ENCODE data around the gene GRM8. TPM values are rescaled to one million over a fixed set of nuclear protein-coding genes. Genes with fewer than 3 reads are reported as not detected.

Gene GRM8
- total and polyA plus RNA-seq, 10 of the 15 experiments (the other 5 are each of a cell fraction or from before 2014, with no cell fraction given): 0.33 to 7.1 (median 0.45) TPM; not detected in 2

DNA sequence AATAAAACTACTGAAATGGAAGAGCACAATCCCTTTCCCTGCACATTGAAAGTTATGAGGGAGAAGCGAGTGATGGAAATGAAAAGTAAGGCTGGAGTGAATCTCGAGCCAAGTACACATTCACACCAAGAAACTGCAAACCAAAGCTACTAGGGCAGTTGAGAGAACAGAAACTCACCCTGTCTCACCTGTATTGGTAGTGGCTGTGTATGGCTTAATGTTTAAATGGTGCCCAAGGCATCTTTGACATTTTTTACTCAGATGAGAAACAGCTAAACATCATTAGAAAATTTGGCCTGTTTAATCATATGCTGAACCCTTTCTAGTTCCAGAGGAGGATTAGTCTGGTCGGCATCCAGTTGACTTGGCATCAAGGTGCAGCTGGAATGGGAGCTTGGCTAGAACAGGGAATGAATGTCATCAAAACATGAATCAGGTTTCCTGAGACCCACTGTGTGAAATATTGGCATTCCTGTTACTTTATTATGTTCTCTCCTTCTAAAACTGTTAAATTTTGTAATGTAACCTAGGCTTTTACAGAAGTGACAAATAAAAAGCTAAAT, 840.8 kb downstream of the GRM8 start:
- Histone ChIP-seq H2AFZ (ENCODE audit: control insufficient read depth, low read depth, low read length) (peak overlapping the region; percentile 91), H3K79me2 (ENCODE audit: control insufficient read depth, insufficient read depth, low read length) (no peaks in the 10 kb centered on the region), H3K27ac (ENCODE audit: control insufficient read depth, insufficient read depth) (peak overlapping the region; percentile 41; the same call in 1 of the 2 replicates), H4K20me1 (ENCODE audit: control insufficient read depth, insufficient read depth) (no peaks in the 10 kb centered on the region), H3K27me3 (replicated peaks in 1 of 2; ENCODE audit: control insufficient read depth in 2 of 2, insufficient read depth in 2 of 2, low read length in 1 of 2) (no peaks in the 10 kb centered on the region), H3K4me1 (ENCODE audit: control insufficient read depth, insufficient read depth, low read length) (no peaks in the 10 kb centered on the region), H3K9me3 (replicated peaks; ENCODE audit: control insufficient read depth, insufficient read depth, low read length) (no peaks in the 10 kb centered on the region; the same call in 2 of the 3 replicates), H3K9ac (ENCODE audit: control insufficient read depth, insufficient read depth, low read length) (0 out of 2 replicates have a peak overlapping the region, but pooled peaks have one; percentile 15), H3K36me3 (ENCODE audit: control insufficient read depth in 2 of 2, insufficient read depth in 2 of 2, low read length in 1 of 2) (no peaks in the 10 kb centered on the region), H3K4me2 (ENCODE audit: control insufficient read depth, insufficient read depth) (peak overlapping the region; percentile 58), H3K4me3 (peak overlapping the region; percentile 40; the same call in 1 of the 2 replicates)
- ChIA-PET RAD21 (ENCODE audit: unreplicated experiment) (interaction anchor here (0.9 to 4.0 kb wide), 11 partner anchors 9 to 391 kb away, joined by 3 to 31 read pairs (median 3); no protein-coding TSS in a partner anchor), CTCF (interaction anchor here (1.0 to 3.1 kb wide), 8 partner anchors 9 to 307 kb away, joined by 3 to 26 read pairs (median 4); no protein-coding TSS in a partner anchor), POLR2A (interaction anchor here (2.0 kb wide), 1 partner anchor 9 kb away, joined by 15 read pairs; no protein-coding TSS in a partner anchor), SMC1A (ENCODE audit: uncharacterized antibody, unreplicated experiment) (interaction anchor here (0.6 to 4.0 kb wide), 22 partner anchors 10 to 443 kb away, joined by 3 to 77 read pairs (median 3); no protein-coding TSS in a partner anchor)
- intact Hi-C loops (cut with micrococcal nuclease; ENCODE audit: unreplicated experiment) (no loop called here), in situ Hi-C loops (cut with MboI) (no loop called here)
- DNase-seq (ENCODE audit: low read depth, low spot score) (peak; percentile 4), ATAC-seq (peak; percentile 90), FAIRE-seq (peak; percentile 62)
- no TSS peak for BruUV-seq (replicated peaks)
- TF ChIP-seq PML (IDR thresholded peaks at IDR 0.05; ENCODE audit: low read length) (no peak), POLR2AphosphoS2 (IDR thresholded peaks at IDR 0.05; ENCODE audit: low read depth, low read length) (no peak)
- TF ChIP-seq, protein P1, sequence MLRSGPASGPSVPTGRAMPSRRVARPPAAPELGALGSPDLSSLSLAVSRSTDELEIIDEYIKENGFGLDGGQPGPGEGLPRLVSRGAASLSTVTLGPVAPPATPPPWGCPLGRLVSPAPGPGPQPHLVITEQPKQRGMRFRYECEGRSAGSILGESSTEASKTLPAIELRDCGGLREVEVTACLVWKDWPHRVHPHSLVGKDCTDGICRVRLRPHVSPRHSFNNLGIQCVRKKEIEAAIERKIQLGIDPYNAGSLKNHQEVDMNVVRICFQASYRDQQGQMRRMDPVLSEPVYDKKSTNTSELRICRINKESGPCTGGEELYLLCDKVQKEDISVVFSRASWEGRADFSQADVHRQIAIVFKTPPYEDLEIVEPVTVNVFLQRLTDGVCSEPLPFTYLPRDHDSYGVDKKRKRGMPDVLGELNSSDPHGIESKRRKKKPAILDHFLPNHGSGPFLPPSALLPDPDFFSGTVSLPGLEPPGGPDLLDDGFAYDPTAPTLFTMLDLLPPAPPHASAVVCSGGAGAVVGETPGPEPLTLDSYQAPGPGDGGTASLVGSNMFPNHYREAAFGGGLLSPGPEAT (IDR thresholded peaks at IDR 0.05; ENCODE audit: low read depth): no peak
- WGBS (ENCODE audit: insufficient coverage, insufficient replicate concordance, low lambda C conversion rate, missing lambda C conversion rate): 48% methylated on average over 3 of the region's 3 CpGs

All from GM12878 (cell line).